HCT116 (cell line): ENCODE data around the gene ZBTB7C. TPM values are rescaled to one million over a fixed set of nuclear protein-coding genes. Genes with fewer than 3 reads are reported as not detected.

Source experiments
- ATAC-seq: fragments of 200-7000 bp; cut with Tn5 transposase; 2 replicates; pipeline ENCODE4 v1.9.1; 2020; ENCODE audit warnings: mild to moderate bottlenecking, moderate library complexity
- BruUV-seq: library from RNA; stranded (reverse); fragments of 400-500 nt; replicated peaks from 2 replicates; lab custom pipeline; 2021; lab: Mats Ljungman, UMichigan
- CTCF ChIA-PET: fragments of 300-600 bp; sonication (Branson Sonifier 250); formaldehyde crosslinking; loops from one replicate; lab custom pipeline; 2021; ENCODE audit warnings: antibody characterized with exemption; lab: Charles Lee
- POLR2A ChIA-PET: fragments of 300-600, 350-600 bp; sonication (Branson Sonifier 250); formaldehyde crosslinking; loops from one replicate; lab custom pipeline; 2021; ENCODE audit warnings: antibody characterized with exemption; lab: Charles Lee
- RAD21 ChIA-PET, 2 experiments: fragments of 300-600 bp; sonication (Branson Sonifier 250); formaldehyde crosslinking; loops; one replicate each; lab custom pipeline; 2023; ENCODE audit warnings: low total read pairs in 2 of 2; ENCODE audit not compliant: uncharacterized antibody in 2 of 2, unreplicated experiment in 2 of 2, low non-redundant PET in 1 of 2; lab: Charles Lee
- DNase-seq: peaks from one replicate; pipeline ENCODE4 v3.0.0-alpha.2; 2010; ENCODE audit warnings: low read depth, low spot score
- H2AFZ ChIP-seq: fragments of 200-600 bp; shearing (Covaris generic), sonication (generic); 2 replicates; pipeline ENCODE4 v1.6.1; 2017; ENCODE audit warnings: low read depth, mixed run types, mixed read lengths, antibody characterized with exemption, low read length; ENCODE audit not compliant: poor library complexity, severe bottlenecking
- H3K27ac ChIP-seq: 2 replicates; pipeline ENCODE4 v1.5.1; 2012; ENCODE audit warnings: low read depth, low read length
- H3K27me3 ChIP-seq: fragments of 200-600 bp; sonication (generic); 2 replicates; pipeline ENCODE4 v1.6.1; 2016; ENCODE audit warnings: mixed run types, low read length, mixed read lengths; ENCODE audit not compliant: insufficient read depth
- H3K36me3 ChIP-seq, 2 experiments: fragments of 200-500 bp in 1 of 2; fragments of 200-600 bp in 1 of 2; sonication (Bioruptor generic) in 1 of 2; sonication (generic) in 1 of 2; 2 replicates each; pipeline versions ENCODE4 v1.5.1 to v1.6.1; 2014 to 2016; ENCODE audit warnings: low read length in 2 of 2, inconsistent platforms in 1 of 2, mixed read lengths in 1 of 2, mixed run types in 1 of 2; ENCODE audit not compliant: insufficient read depth in 2 of 2, control insufficient read depth in 1 of 2
- H3K4me1 ChIP-seq, 2 experiments: fragments of 200-600 bp in 1 of 2; sonication (generic) in 1 of 2; 2 replicates each; pipeline versions ENCODE4 v1.5.1 to v1.6.1; 2012 to 2017; ENCODE audit warnings: low read length in 2 of 2, inconsistent platforms in 1 of 2, mild to moderate bottlenecking in 1 of 2, mixed read lengths in 1 of 2, mixed run types in 1 of 2, moderate library complexity in 1 of 2; ENCODE audit not compliant: insufficient read depth in 2 of 2, control insufficient read depth in 1 of 2
- H3K4me2 ChIP-seq: fragments of 200-600 bp; sonication (generic); 2 replicates; pipeline ENCODE4 v1.6.1; 2017; ENCODE audit warnings: mixed run types, low read length, mixed read lengths
- H3K4me3 ChIP-seq, 2 experiments: fragments of 200-600 bp in 1 of 2; sonication (generic) in 1 of 2; replicated peaks in 1 of 2; 2 replicates each; pipeline ENCODE4 v1.5.1; 2011 to 2016; ENCODE audit warnings: low read length in 2 of 2, control low read depth in 1 of 2, low read depth in 1 of 2, mild to moderate bottlenecking in 1 of 2, mixed read lengths in 1 of 2, mixed run types in 1 of 2
- H3K79me2 ChIP-seq: fragments of 200-600 bp; sonication (generic); 2 replicates; pipeline ENCODE4 v1.6.1; 2017; ENCODE audit warnings: mild to moderate bottlenecking, mixed run types, low read length, moderate library complexity, mixed read lengths; ENCODE audit not compliant: insufficient read depth
- H3K9ac ChIP-seq: fragments of 200-600 bp; sonication (generic); 2 replicates; pipeline ENCODE4 v1.6.1; 2016; ENCODE audit warnings: low read length, mixed read lengths
- H3K9me2 ChIP-seq: fragments of 200-600 bp; sonication (generic), shearing (Covaris generic); 2 replicates; pipeline ENCODE4 v1.6.1; 2017; ENCODE audit warnings: mixed run types, mild to moderate bottlenecking, moderate library complexity; ENCODE audit not compliant: insufficient read depth
- H3K9me3 ChIP-seq, 2 experiments: fragments of 200-500 bp in 1 of 2; fragments of 200-600 bp in 1 of 2; sonication (Bioruptor generic) in 1 of 2; sonication (generic) in 1 of 2; 2 replicates each; pipeline ENCODE4 v1.6.1; 2014 to 2017; ENCODE audit warnings: low read length in 2 of 2, mixed read lengths in 2 of 2, inconsistent platforms in 1 of 2, low read depth in 1 of 2, mild to moderate bottlenecking in 1 of 2, mixed run types in 1 of 2, moderate library complexity in 1 of 2; ENCODE audit not compliant: control insufficient read depth in 1 of 2, insufficient read depth in 1 of 2
- H4K20me1 ChIP-seq: fragments of 200-600 bp; sonication (generic), shearing (Covaris generic); 2 replicates; pipeline ENCODE4 v1.6.1; 2017; ENCODE audit warnings: mixed run types, mild to moderate bottlenecking, moderate library complexity; ENCODE audit not compliant: insufficient read depth
- CEBPB ChIP-seq: IDR thresholded peaks from 2 replicates; pipeline ENCODE4 v1.6.1; 2012; ENCODE audit warnings: low read depth
- EGR1 ChIP-seq: IDR thresholded peaks from 2 replicates; pipeline ENCODE4 v1.6.1; 2012; ENCODE audit warnings: low read depth
- ELF1 ChIP-seq: IDR thresholded peaks from 2 replicates; pipeline ENCODE4 v1.6.1; 2012; ENCODE audit warnings: low read depth, borderline replicate concordance
- EZH2 ChIP-seq: fragments of 200-600 bp; sonication (generic); IDR thresholded peaks from 2 replicates; pipeline ENCODE4 v1.6.1; 2017; ENCODE audit warnings: antibody characterized with exemption, mixed run types
- FOSL1 ChIP-seq: IDR thresholded peaks from 2 replicates; pipeline ENCODE4 v1.6.1; 2012; ENCODE audit warnings: low read depth
- JUND ChIP-seq: IDR thresholded peaks from 2 replicates; pipeline ENCODE4 v1.6.1; 2012
- POLR2A ChIP-seq: IDR thresholded peaks from 2 replicates; pipeline ENCODE4 v1.7.0; 2011; ENCODE audit warnings: borderline replicate concordance; ENCODE audit not compliant: insufficient read depth, insufficient read length; ENCODE audit errors: extremely low read depth
- POLR2AphosphoS5 ChIP-seq: IDR thresholded peaks from 2 replicates; pipeline ENCODE4 v1.6.1; 2011; ENCODE audit warnings: mild to moderate bottlenecking, low read depth, low read length, moderate library complexity
- RAD21 ChIP-seq: IDR thresholded peaks from 2 replicates; pipeline ENCODE4 v1.6.1; 2012; ENCODE audit warnings: low read depth, mild to moderate bottlenecking
- SIN3A ChIP-seq: IDR thresholded peaks from 2 replicates; pipeline ENCODE4 v1.6.1; 2012; ENCODE audit warnings: low read depth
- SP1 ChIP-seq: IDR thresholded peaks from 2 replicates; pipeline ENCODE4 v1.6.1; 2012; ENCODE audit warnings: low read depth
- SRF ChIP-seq: IDR thresholded peaks from 2 replicates; pipeline ENCODE4 v1.6.1; 2012; ENCODE audit warnings: low read depth
- YY1 ChIP-seq: IDR thresholded peaks from 2 replicates; pipeline ENCODE4 v1.6.1; 2011; ENCODE audit warnings: low read length, low read depth, moderate library complexity, mild to moderate bottlenecking; ENCODE audit not compliant: insufficient replicate concordance; ENCODE audit errors: extremely low read depth
- ZFX ChIP-seq: fragments of 450-650 bp; IDR thresholded peaks from 2 replicates; pipeline ENCODE4 v1.6.1; 2017
- ZNF274 ChIP-seq: fragments of 200-500 bp; sonication (Bioruptor generic); IDR thresholded peaks from 2 replicates; pipeline ENCODE4 v1.6.1; 2014; ENCODE audit warnings: mild to moderate bottlenecking, low read depth, low read length, inconsistent platforms
- intact Hi-C: fragments of 100-400 bp; cut with micrococcal nuclease; formaldehyde crosslinking; loops from 2 replicates; pipeline ENCODE4 v1.10.0; 2022
- total RNA-seq: library from RNA; stranded (reverse); gene quantifications from one replicate; pipeline ENCODE4 v1.2.1, GENCODE V29; 2021; ENCODE audit not compliant: unreplicated experiment
- TF ChIP-seq, protein P1 (sequence below): IDR thresholded peaks from 2 replicates; pipeline ENCODE4 v1.6.1; 2012
- TF ChIP-seq, protein P2 (sequence below), 3 experiments: fragments of 200-600 bp in 1 of 3; sonication (generic) in 1 of 3; IDR thresholded peaks in 2 of 3; conservative IDR thresholded peaks in 1 of 3; 2 replicates each; pipeline ENCODE4 v1.5.1; 2012 to 2017; ENCODE audit warnings: low read depth in 2 of 3, low read length in 2 of 3, antibody characterized with exemption in 1 of 3, borderline replicate concordance in 1 of 3, control low read depth in 1 of 3, mild to moderate bottlenecking in 1 of 3, mixed read lengths in 1 of 3, mixed run types in 1 of 3, moderate library complexity in 1 of 3; ENCODE audit not compliant: insufficient read depth in 1 of 3
- TF ChIP-seq, protein P3 (sequence below): IDR thresholded peaks from 2 replicates; pipeline ENCODE4 v1.6.1; 2012; ENCODE audit warnings: low read depth
- TF ChIP-seq, protein P4 (sequence below): IDR thresholded peaks from 2 replicates; pipeline ENCODE4 v1.6.1; 2012
- TF ChIP-seq, protein P5 (sequence below): IDR thresholded peaks from 2 replicates; pipeline ENCODE4 v1.6.1; 2011; ENCODE audit warnings: mild to moderate bottlenecking, low read length, moderate library complexity; ENCODE audit not compliant: insufficient replicate concordance; ENCODE audit errors: extremely low read depth

ZBTB7C gene
- total RNA-seq, 1 experiment from 2014 or later = 0.37 TPM

DNA sequence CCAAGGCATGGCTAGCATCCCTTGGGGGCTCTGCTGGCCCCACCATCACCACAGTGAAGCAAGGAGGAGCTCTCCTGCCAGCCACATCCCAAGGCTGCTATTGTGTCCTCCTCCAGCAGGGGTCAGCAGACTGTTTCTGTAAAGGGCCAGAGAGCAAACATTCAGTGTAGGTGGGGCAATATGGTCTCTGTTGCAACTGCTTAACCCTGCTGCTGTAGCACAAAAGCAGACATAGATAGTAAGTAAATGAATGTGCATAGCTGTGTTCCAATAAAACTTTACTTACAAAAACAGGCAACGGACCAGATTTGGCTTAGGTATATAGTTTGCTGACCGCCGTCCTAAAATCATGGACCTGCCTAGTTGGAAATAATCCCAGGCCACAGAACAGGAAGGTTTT, 36.4 kb upstream of the ZBTB7C start:
- no peaks in the 10 kb centered on the region for H3K9me2 ChIP-seq
- H2AFZ ChIP-seq = peak overlapping the region; percentile 75
- H3K9me3 ChIP-seq = no peaks in the 10 kb centered on the region
- no peak overlapping the region for H3K27ac ChIP-seq
- BruUV-seq = no TSS peak
- H3K4me1 ChIP-seq = peaks cover 0 to 13% of the 10 kb centered on the region in 2 experiments; a peak in 2 of 4 replicates
- no peaks in the 10 kb centered on the region for H3K36me3 ChIP-seq
- H3K4me2 ChIP-seq = no peak overlapping the region
- no peaks in the 10 kb centered on the region for H4K20me1 ChIP-seq
- no peak overlapping the region for H3K4me3 ChIP-seq
- RAD21 ChIA-PET = interaction anchor here (0.7 to 1.4 kb wide), 4 partner anchors 215 to 421 kb away, joined by 3 to 8 read pairs (median 4); no protein-coding TSS in a partner anchor
- no peak overlapping the region for H3K9ac ChIP-seq
- CTCF ChIA-PET = interaction anchor here (0.6 to 3.6 kb wide), 31 partner anchors 9 to 419 kb away, joined by 3 to 47 read pairs (median 3); no protein-coding TSS in a partner anchor
- no peaks in the 10 kb centered on the region for H3K79me2 ChIP-seq
- POLR2A ChIA-PET = interaction anchor here (0.6 kb wide), 1 partner anchor 407 kb away, joined by 5 read pairs; no protein-coding TSS in a partner anchor
- H3K27me3 ChIP-seq = peaks cover 16% of the 10 kb centered on the region; the same call in 1 of the 2 replicates
- DNase-seq (peak; percentile 62), ATAC-seq (peak; percentile 81)
- intact Hi-C loops = loop anchor here (5.0 to 10.0 kb wide), 2 partner anchors 98 to 671 kb away; no protein-coding TSS in a partner anchor
- no peak for TF ChIP-seq EZH2
- TF ChIP-seq, protein P1, sequence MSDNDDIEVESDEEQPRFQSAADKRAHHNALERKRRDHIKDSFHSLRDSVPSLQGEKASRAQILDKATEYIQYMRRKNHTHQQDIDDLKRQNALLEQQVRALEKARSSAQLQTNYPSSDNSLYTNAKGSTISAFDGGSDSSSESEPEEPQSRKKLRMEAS = no peak
- TF ChIP-seq ELF1 = no peak
- no peak for TF ChIP-seq EGR1
- TF ChIP-seq FOSL1 = no peak
- TF ChIP-seq, protein P2, sequence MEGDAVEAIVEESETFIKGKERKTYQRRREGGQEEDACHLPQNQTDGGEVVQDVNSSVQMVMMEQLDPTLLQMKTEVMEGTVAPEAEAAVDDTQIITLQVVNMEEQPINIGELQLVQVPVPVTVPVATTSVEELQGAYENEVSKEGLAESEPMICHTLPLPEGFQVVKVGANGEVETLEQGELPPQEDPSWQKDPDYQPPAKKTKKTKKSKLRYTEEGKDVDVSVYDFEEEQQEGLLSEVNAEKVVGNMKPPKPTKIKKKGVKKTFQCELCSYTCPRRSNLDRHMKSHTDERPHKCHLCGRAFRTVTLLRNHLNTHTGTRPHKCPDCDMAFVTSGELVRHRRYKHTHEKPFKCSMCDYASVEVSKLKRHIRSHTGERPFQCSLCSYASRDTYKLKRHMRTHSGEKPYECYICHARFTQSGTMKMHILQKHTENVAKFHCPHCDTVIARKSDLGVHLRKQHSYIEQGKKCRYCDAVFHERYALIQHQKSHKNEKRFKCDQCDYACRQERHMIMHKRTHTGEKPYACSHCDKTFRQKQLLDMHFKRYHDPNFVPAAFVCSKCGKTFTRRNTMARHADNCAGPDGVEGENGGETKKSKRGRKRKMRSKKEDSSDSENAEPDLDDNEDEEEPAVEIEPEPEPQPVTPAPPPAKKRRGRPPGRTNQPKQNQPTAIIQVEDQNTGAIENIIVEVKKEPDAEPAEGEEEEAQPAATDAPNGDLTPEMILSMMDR (IDR thresholded peaks at IDR 0.05 in 2 of 3, conservative IDR thresholded peaks at IDR 0.05 in 1 of 3; ENCODE audit: borderline replicate concordance in 1 of 3, insufficient read depth in 1 of 3, low read depth in 2 of 3, low read length in 2 of 3) = peak; percentile 72 to 99 (median 92); a peak in 5 of 6 replicates
- TF ChIP-seq JUND = no peak
- TF ChIP-seq, protein P3, sequence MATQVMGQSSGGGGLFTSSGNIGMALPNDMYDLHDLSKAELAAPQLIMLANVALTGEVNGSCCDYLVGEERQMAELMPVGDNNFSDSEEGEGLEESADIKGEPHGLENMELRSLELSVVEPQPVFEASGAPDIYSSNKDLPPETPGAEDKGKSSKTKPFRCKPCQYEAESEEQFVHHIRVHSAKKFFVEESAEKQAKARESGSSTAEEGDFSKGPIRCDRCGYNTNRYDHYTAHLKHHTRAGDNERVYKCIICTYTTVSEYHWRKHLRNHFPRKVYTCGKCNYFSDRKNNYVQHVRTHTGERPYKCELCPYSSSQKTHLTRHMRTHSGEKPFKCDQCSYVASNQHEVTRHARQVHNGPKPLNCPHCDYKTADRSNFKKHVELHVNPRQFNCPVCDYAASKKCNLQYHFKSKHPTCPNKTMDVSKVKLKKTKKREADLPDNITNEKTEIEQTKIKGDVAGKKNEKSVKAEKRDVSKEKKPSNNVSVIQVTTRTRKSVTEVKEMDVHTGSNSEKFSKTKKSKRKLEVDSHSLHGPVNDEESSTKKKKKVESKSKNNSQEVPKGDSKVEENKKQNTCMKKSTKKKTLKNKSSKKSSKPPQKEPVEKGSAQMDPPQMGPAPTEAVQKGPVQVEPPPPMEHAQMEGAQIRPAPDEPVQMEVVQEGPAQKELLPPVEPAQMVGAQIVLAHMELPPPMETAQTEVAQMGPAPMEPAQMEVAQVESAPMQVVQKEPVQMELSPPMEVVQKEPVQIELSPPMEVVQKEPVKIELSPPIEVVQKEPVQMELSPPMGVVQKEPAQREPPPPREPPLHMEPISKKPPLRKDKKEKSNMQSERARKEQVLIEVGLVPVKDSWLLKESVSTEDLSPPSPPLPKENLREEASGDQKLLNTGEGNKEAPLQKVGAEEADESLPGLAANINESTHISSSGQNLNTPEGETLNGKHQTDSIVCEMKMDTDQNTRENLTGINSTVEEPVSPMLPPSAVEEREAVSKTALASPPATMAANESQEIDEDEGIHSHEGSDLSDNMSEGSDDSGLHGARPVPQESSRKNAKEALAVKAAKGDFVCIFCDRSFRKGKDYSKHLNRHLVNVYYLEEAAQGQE = no peak
- TF ChIP-seq, protein P4, sequence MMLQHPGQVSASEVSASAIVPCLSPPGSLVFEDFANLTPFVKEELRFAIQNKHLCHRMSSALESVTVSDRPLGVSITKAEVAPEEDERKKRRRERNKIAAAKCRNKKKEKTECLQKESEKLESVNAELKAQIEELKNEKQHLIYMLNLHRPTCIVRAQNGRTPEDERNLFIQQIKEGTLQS = no peak
- no peak for TF ChIP-seq POLR2A
- TF ChIP-seq POLR2AphosphoS5 = no peak
- TF ChIP-seq SP1 = no peak
- TF ChIP-seq, protein P5, sequence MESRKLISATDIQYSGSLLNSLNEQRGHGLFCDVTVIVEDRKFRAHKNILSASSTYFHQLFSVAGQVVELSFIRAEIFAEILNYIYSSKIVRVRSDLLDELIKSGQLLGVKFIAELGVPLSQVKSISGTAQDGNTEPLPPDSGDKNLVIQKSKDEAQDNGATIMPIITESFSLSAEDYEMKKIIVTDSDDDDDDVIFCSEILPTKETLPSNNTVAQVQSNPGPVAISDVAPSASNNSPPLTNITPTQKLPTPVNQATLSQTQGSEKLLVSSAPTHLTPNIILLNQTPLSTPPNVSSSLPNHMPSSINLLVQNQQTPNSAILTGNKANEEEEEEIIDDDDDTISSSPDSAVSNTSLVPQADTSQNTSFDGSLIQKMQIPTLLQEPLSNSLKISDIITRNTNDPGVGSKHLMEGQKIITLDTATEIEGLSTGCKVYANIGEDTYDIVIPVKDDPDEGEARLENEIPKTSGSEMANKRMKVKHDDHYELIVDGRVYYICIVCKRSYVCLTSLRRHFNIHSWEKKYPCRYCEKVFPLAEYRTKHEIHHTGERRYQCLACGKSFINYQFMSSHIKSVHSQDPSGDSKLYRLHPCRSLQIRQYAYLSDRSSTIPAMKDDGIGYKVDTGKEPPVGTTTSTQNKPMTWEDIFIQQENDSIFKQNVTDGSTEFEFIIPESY = no peak
- no peak for TF ChIP-seq YY1
- TF ChIP-seq SIN3A = no peak
- no peak for TF ChIP-seq ZFX
- 0 out of 2 replicates have a peak, but pooled peaks have one; percentile 37 for TF ChIP-seq CEBPB
- TF ChIP-seq SRF = no peak
- no peak for TF ChIP-seq ZNF274
- peak; percentile 64 for TF ChIP-seq RAD21
